ENCODE measurements around the gene HLA-DRB1.
"Not testable (repeated sequence)": the region's sequence is repeated elsewhere in the genome, so short reads cannot be mapped to it uniquely, and the experiment has no call there.

Gene HLA-DRB1

GRCh38 chr6:32609731-32610640, 20.3 kb upstream of the HLA-DRB1 start:
- DNase-seq (ENCODE audit: low spot score), result peak; percentile 64

GRCh38 chr6:32609391-32609730, 19.7 kb upstream of the HLA-DRB1 start:
- no peak for DNase-seq (ENCODE audit: low spot score)

- DNase-seq (ENCODE audit: low spot score), result no peak
These were observed 18.7 kb upstream of the HLA-DRB1 start for GRCh38 chr6:32608362-32608761.

GRCh38 chr6:32607988-32608298, 18.3 kb upstream of the HLA-DRB1 start:
- no peak for DNase-seq (ENCODE audit: low spot score)

GRCh38 chr6:32607263-32607987, 17.8 kb upstream of the HLA-DRB1 start:
- DNase-seq (ENCODE audit: low spot score), result no peak

- no peak for DNase-seq (ENCODE audit: low spot score)
These were observed 14.8 kb upstream of the HLA-DRB1 start for GRCh38 chr6:32604434-32604877.

- no peak for DNase-seq (ENCODE audit: low spot score)
These were observed 14.2 kb upstream of the HLA-DRB1 start for GRCh38 chr6:32603888-32604287.

- no peak for DNase-seq (ENCODE audit: low spot score)
These were observed 13.6 kb upstream of the HLA-DRB1 start for GRCh38 chr6:32603222-32603621.

- no peak for DNase-seq (ENCODE audit: low spot score)
These were observed 12.7 kb upstream of the HLA-DRB1 start for GRCh38 chr6:32602383-32602782.

- no peak for DNase-seq (ENCODE audit: low spot score)
These were observed 7.4 kb upstream of the HLA-DRB1 start for GRCh38 chr6:32597024-32597423.

GRCh38 chr6:32590713-32591112, 1.1 kb upstream of the HLA-DRB1 start:
- not testable (repeated sequence) for DNase-seq (ENCODE audit: low spot score)

- DNase-seq (ENCODE audit: low spot score), result no peak
These were observed 1.5 kb downstream of the HLA-DRB1 start for GRCh38 chr6:32588156-32588555.

- DNase-seq (ENCODE audit: low spot score), result no peak
These were observed 6.1 kb downstream of the HLA-DRB1 start for GRCh38 chr6:32583527-32583898.

- no peak for DNase-seq (ENCODE audit: low spot score)
These were observed 8.1 kb downstream of the HLA-DRB1 start for GRCh38 chr6:32581315-32582095.

GRCh38 chr6:32580593-32580992, 9.1 kb downstream of the HLA-DRB1 start:
- no peak for DNase-seq (ENCODE audit: low spot score)

GRCh38 chr6:32578962-32579361, 10.7 kb downstream of the HLA-DRB1 start:
- DNase-seq (ENCODE audit: low spot score), result no peak

- DNase-seq (ENCODE audit: low spot score), result not testable (repeated sequence)
These were observed 12.2 kb downstream of the HLA-DRB1 start for GRCh38 chr6:32577493-32577892.

- no peak for DNase-seq (ENCODE audit: low spot score)
These were observed 13.4 kb downstream of the HLA-DRB1 start for GRCh38 chr6:32576250-32576649.

GRCh38 chr6:32570363-32570905, 19.2 kb downstream of the HLA-DRB1 start:
- DNase-seq (ENCODE audit: low spot score), result no peak

- no peak for DNase-seq (ENCODE audit: low spot score)
These were observed 21.1 kb downstream of the HLA-DRB1 start for GRCh38 chr6:32568561-32568960.

- no peak for DNase-seq (ENCODE audit: low spot score)
These were observed 22.7 kb downstream of the HLA-DRB1 start for GRCh38 chr6:32566957-32567356.

- DNase-seq (ENCODE audit: low spot score), result no peak
These were observed 24.1 kb downstream of the HLA-DRB1 start for GRCh38 chr6:32565511-32565910.

All from cerebellar cortex (tissue), 1 donor.